ENCODE results near the gene KIAA0753. TPM values are rescaled to one million over a fixed set of nuclear protein-coding genes. Genes with fewer than 3 reads are reported as not detected.

Gene KIAA0753
- total RNA-seq, 1 experiment from 2014 or later = 18.3 TPM

DNA sequence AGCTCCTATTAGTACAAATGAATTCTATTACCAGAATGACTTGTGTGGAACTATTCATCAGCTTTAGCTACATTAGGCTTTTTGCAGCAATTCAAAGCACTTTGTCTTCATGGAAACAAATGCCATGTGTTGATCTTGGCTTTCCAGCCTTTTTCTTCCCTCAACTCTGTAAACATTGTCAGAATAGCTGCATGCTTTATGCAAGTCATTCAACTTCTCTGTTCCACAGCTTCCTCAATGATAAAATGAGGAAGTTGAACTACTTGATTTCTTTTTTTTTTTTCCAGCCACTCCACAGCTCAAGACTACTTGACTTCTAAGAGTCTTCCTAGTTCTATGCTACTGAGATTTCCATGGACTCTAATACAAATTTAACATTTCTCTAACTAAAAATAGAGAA, 41.1 kb downstream of the KIAA0753 start:
- ChIA-PET RAD21 (ENCODE audit: low non-redundant PET in 1 of 2, low total read pairs in 2 of 2, uncharacterized antibody in 2 of 2, unreplicated experiment in 2 of 2) (no interaction called here), POLR2A (no interaction called here), CTCF (no interaction called here)
- no peak overlapping the region for H3K27ac ChIP-seq (ENCODE audit: low read depth, low read length)
- H3K79me2 ChIP-seq (ENCODE audit: insufficient read depth, low read length) = no peaks in the 10 kb centered on the region; the same call in 1 of the 2 replicates
- ATAC-seq (no peak), DNase-seq (ENCODE audit: low read depth, low spot score) (no peak)
- no peaks in the 10 kb centered on the region for H3K9me2 ChIP-seq (ENCODE audit: insufficient read depth)
- H3K4me3 ChIP-seq (replicated peaks in 1 of 2; ENCODE audit: low read depth in 1 of 2, low read length in 2 of 2) = no peak overlapping the region
- no peak overlapping the region for H3K9ac ChIP-seq (ENCODE audit: low read length)
- intact Hi-C loops (cut with micrococcal nuclease) = no loop called here
- H4K20me1 ChIP-seq (ENCODE audit: insufficient read depth) = no peaks in the 10 kb centered on the region
- H3K27me3 ChIP-seq (ENCODE audit: insufficient read depth, low read length) = no peaks in the 10 kb centered on the region
- no peak overlapping the region for H2AFZ ChIP-seq (ENCODE audit: low read depth, low read length, poor library complexity, severe bottlenecking)
- H3K4me1 ChIP-seq (ENCODE audit: control insufficient read depth in 1 of 2, insufficient read depth in 2 of 2, low read length in 2 of 2) = no peaks in the 10 kb centered on the region
- BruUV-seq (replicated peaks) = no TSS peak
- TF ChIP-seq POLR2A (IDR thresholded peaks at IDR 0.05; ENCODE audit: borderline replicate concordance, extremely low read depth, insufficient read depth, insufficient read length) (no peak), RAD21 (IDR thresholded peaks at IDR 0.05; ENCODE audit: low read depth) (no peak), FOSL1 (IDR thresholded peaks at IDR 0.05; ENCODE audit: low read depth) (no peak), SRF (IDR thresholded peaks at IDR 0.05; ENCODE audit: low read depth) (no peak), SP1 (IDR thresholded peaks at IDR 0.05; ENCODE audit: low read depth) (no peak)
- H3K36me3 ChIP-seq (ENCODE audit: control insufficient read depth in 1 of 2, insufficient read depth in 2 of 2, low read length in 2 of 2) = peaks cover 27 to 57% of the 10 kb centered on the region in 2 experiments
- no peaks in the 10 kb centered on the region for H3K9me3 ChIP-seq (ENCODE audit: control insufficient read depth in 1 of 2, insufficient read depth in 1 of 2, low read depth in 1 of 2, low read length in 2 of 2)
- no peak overlapping the region for H3K4me2 ChIP-seq (ENCODE audit: low read length)

GRCh38 chr17:6597727-6598126, 42.8 kb downstream of the KIAA0753 start:
- no peak for ATAC-seq
- no peaks in the 10 kb centered on the region; the same call in 1 of the 2 replicates for H3K79me2 ChIP-seq (ENCODE audit: insufficient read depth, low read length)
- no peak overlapping the region for H2AFZ ChIP-seq (ENCODE audit: low read depth, low read length, poor library complexity, severe bottlenecking)
- DNase-seq (ENCODE audit: low read depth, low spot score) = no peak
- no peak overlapping the region for H3K4me2 ChIP-seq (ENCODE audit: low read length)
- no peak overlapping the region for H3K4me3 ChIP-seq (replicated peaks in 1 of 2; ENCODE audit: low read depth in 1 of 2, low read length in 2 of 2)
- no peaks in the 10 kb centered on the region for H4K20me1 ChIP-seq (ENCODE audit: insufficient read depth)
- no peaks in the 10 kb centered on the region for H3K4me1 ChIP-seq (ENCODE audit: control insufficient read depth in 1 of 2, insufficient read depth in 2 of 2, low read length in 2 of 2)
- intact Hi-C loops (cut with micrococcal nuclease) = no loop called here
- no peak overlapping the region for H3K27ac ChIP-seq (ENCODE audit: low read depth, low read length)
- no peaks in the 10 kb centered on the region for H3K9me2 ChIP-seq (ENCODE audit: insufficient read depth)
- ChIA-PET RAD21 (ENCODE audit: low non-redundant PET in 1 of 2, low total read pairs in 2 of 2, uncharacterized antibody in 2 of 2, unreplicated experiment in 2 of 2) (interaction anchor here in 1 of 2 experiments (1.0 kb wide), 1 partner anchor 125 kb away, joined by 3 read pairs; no protein-coding TSS in a partner anchor), POLR2A (no interaction called here), CTCF (no interaction called here)
- no TSS peak for BruUV-seq (replicated peaks)
- no peaks in the 10 kb centered on the region for H3K9me3 ChIP-seq (ENCODE audit: control insufficient read depth in 1 of 2, insufficient read depth in 1 of 2, low read depth in 1 of 2, low read length in 2 of 2)
- H3K36me3 ChIP-seq (ENCODE audit: control insufficient read depth in 1 of 2, insufficient read depth in 2 of 2, low read length in 2 of 2) = peaks cover 27 to 56% of the 10 kb centered on the region in 2 experiments
- no peak overlapping the region for H3K9ac ChIP-seq (ENCODE audit: low read length)
- TF ChIP-seq CTCF (IDR thresholded peaks at IDR 0.05 in 2 of 3, conservative IDR thresholded peaks at IDR 0.05 in 1 of 3; ENCODE audit: borderline replicate concordance in 1 of 3, insufficient read depth in 1 of 3, low read depth in 2 of 3, low read length in 2 of 3) (no peak), SRF (IDR thresholded peaks at IDR 0.05; ENCODE audit: low read depth) (no peak)
- H3K27me3 ChIP-seq (ENCODE audit: insufficient read depth, low read length) = no peaks in the 10 kb centered on the region
